Articular chondrocyte of knee joint (primary cell): ENCODE results near the gene SNX1. TPM values are rescaled to one million over a fixed set of nuclear protein-coding genes. Genes with fewer than 3 reads are reported as not detected.

ENCODE experiments used
- small RNA-seq: library from RNA; depleted of rRNA; stranded (forward); fragments of <200 nt; gene quantifications from one replicate; pipeline ENCODE3, GENCODE V24; 2012
- total RNA-seq: library from RNA; depleted of rRNA; stranded (reverse); fragments of >200 nt; gene quantifications from 2 replicates; pipeline ENCODE4 v1.2.3, GENCODE V29; 2012

The SNX1 gene
- total RNA-seq = 59.3 and 60.5 TPM in 2 replicates

DNA sequence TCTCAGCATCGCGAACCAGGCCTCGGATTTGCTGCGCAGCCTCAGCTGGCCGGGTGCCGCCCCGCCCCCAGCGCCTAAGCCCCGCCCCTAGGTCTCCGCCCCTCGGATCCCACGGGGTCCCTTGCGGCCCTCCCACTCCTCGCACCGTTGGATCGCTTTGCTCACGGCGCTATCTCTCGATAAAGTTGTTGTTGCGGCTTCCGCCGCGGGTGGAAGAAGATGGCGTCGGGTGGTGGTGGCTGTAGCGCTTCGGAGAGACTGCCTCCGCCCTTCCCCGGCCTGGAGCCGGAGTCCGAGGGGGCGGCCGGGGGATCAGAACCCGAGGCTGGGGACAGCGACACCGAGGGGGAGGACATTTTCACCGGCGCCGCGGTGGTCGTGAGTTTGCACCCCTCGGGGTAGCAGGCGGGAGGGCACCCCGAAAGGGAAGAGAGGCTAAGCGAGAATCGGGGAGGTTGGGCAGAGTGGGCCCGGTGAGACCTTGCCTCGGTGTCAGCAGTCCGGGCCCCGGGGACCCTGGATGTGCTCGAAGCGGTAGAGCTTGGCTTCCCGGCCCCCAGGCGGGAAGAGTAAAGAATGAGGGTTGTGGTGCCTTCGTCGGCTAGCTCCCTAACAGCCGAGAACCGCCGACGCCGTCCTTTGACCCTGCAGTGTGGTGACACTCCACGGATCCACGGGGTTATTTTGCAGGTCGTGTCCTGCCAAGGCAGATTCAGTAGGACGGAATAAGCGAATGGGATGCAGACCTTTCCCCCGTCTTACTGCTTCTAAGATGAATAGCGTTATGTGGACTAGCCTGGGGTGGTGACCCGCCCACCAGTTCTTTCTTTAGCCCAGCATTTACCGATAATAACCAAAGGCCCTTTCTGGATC, at the start of gene SNX1:
Gene SNX1 (plus strand): TSS at position 188 of the 873 bp plus-strand sequence. CDS start 32 bp downstream, at position 220.

DNA sequence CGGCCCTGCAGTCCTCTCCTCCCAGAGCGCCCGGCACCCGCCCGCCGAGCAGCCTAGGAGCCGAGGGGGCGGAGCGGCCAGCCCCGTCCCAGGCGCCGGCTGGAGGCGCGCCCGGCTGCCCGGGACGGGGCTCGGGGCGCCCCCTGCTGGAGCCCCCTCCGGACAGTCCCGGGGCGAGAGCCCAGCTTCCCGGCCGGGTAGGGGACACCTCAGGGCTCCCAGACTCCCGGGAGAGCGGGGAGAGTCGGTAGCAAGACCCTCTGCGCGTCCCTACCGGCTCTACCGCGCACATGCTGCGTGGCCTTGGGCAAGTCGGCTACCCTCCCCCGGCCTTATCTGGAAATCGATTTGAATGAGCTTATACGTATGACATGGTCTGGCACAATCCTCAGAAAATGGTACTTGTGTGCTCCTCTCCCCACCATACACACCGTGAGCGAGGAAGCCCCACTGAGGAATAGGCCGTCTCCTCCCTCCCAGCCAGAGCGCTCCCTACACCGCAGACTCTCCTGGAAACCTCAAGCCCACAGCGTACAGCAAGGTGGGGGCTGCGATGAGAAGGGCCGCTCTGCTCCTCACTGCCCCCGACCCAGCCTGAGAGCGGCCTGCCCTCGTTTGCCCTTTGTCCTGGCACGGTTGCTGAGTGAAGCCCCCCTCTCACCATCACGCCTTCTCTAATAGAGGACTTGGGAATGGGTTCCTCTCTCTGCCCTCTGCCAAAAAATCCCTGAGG, 49.2 kb upstream of the SNX1 start, which contains the start of gene DAPK2:
Gene DAPK2 (minus strand): TSS at position 65 of the 733 bp plus-strand sequence. CDS start 6,224 bp downstream, outside the sequence.

DNA sequence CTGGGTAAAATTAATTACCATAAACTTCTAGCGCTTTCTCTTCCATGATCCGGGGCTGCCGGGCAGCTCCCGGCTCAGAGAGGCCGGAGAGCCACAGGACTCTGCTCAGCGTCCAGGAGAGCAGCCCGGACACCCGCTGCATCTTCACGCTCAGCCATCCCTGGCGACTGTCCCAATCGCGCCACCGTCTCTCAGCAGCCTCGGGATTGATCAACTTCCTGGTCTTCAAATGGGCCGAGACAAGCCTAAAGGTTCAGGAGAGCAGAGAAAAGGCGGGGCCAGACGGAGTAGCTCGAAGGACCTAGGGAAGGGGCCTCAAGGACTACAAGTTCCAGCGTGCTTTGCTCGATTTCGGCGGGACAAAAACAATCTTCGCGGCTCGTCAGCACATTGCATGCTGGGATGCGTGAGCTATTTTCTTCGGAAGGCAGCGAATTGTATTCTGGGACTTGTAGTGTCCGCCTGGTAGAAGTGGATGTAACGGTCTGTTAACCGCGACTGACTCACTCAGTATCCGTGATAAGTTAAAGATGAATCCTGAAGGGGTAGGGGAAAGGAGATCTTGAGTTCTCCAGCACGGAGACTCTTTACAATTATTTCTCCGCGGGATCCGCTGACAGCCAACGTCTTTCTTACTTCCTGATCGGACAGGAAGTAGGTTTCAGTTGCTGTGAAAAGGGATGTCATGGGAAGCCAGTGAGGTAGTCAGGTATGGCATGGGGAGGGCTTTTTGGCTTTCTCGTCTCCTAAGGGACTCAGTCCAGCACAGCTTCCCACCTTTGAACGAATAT, 2.0 kb upstream of the SNX1 start, which contains the start of gene CIAO2A:
Gene CIAO2A (minus strand): TSS at position 212 of the 791 bp plus-strand sequence. CDS start 70 bp downstream, at position 142.

DNA sequence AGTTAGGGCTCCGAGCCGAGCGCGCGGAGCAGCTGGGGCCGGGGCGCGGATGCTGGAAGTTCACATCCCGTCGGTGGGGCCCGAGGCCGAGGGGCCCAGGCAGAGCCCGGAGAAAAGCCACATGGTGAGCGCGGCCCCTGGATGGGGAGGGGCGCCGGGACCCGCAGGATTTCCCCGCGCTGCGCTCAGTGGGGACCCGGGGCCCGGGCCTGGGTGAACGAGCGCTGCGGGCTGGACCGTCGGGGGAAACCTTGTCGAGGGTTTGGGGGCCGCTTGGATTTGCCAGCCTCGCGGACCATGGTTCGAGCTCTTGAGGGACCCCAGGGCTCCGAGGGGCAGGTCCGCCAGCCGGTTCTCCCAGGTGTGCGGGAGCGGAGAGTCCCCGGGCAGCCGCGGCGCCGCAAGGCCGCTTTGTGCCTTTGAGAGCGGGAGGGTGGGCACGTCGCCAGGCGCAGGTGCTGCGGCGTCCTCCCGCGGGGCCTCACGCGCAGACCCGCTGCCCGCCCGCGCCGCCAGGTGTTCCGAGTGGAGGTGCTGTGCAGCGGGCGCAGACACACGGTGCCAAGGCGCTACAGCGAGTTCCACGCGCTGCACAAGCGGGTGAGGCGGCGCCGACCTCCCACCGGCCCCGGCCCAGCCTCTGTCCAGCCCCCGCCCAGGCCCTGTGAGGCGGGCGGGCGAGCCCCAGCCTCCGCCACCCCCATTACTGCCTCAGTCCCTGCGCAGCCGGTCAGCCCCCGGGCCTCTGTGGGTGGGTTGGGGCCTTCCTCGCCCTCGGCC, 56.1 kb downstream of the SNX1 start, which contains the start of gene SNX22:
Gene SNX22 (plus strand): TSS at position 5 of the 780 bp plus-strand sequence. CDS start 45 bp downstream, at position 50.

DNA sequence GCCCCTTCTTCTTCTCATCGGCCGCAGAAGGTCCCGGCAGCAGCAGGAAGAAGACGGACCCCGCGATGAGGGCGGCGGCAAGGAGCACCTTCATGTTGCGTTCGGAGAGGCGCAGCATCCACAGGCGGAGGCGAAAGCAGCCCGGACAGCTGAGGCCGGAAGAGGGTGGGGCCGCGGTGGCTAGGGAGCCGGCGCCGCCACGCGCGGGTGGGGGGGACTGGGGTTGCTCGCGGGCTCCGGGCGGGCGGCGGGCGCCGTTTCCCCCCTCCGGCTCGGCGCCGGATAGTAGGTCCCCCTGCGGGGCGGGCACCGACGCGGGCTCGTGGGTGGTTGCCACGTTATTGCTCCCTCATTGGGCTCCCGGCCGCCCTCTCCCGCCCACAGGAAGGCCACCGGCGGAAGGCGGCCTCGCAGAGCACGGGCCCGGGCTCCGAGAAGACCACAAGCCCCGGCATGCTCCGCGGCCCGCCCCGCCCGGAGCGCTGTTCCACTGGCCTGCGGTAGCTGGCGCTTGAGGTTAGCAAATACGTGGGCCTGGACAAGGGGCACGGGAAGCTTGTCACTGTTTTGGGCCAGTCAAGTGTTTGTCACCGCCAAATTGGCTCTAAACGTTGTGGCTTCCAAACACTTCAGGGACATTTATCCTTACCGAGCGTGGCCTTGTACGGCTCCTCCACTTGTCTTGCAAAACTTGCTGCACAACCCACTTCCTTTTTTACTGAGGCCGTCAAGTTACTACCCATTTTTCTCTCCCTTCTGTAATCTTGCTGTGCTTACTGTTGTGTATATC, 67.3 kb downstream of the SNX1 start, which contains the start of gene PPIB:
Gene PPIB (minus strand): TSS at position 154 of the 790 bp plus-strand sequence. CDS start 36 bp downstream, at position 118.

Small RNA genes within 50 kb of the gene (small RNA-seq; reads per million reads assigned to genes)
- gene RF00019 = not detected

Other genes with a start within 250 kb of the SNX1 start
- 14.8 and 20.4 TPM in 2 replicates for gene DAPK2, start 49.5 kb upstream of the SNX1 start, total RNA-seq
- gene CIAO2A, start 2.1 kb upstream of the SNX1 start, total RNA-seq = 52.1 and 54.5 TPM in 2 replicates
- 0.13 and 0.32 TPM in 2 replicates for gene SNX22, start 55.7 kb downstream of the SNX1 start, total RNA-seq
- gene PPIB, start 67.0 kb downstream of the SNX1 start, total RNA-seq = 858 and 860 TPM in 2 replicates